Adipocyte (in vitro differentiated cells): Measurements from ENCODE around the gene CARD11.

Source experiments
- DNase-seq: peaks from one replicate; pipeline ENCODE4 v3.0.0-alpha.2; 2015; ENCODE audit warnings: low read depth
- H3K27me3 ChIP-seq: replicated peaks from 2 replicates; pipeline ENCODE4 v1.7.0; 2013; ENCODE audit warnings: mild to moderate bottlenecking, low read length, moderate library complexity; ENCODE audit not compliant: control insufficient read depth, insufficient read depth
- H3K36me3 ChIP-seq: 2 replicates; pipeline ENCODE4 v1.7.0; 2013; ENCODE audit warnings: low read length, mild to moderate bottlenecking, moderate library complexity; ENCODE audit not compliant: control insufficient read depth, insufficient read depth, severe bottlenecking
- H3K4me1 ChIP-seq: 2 replicates; pipeline ENCODE4 v1.7.0; 2013; ENCODE audit warnings: mild to moderate bottlenecking, low read length, moderate library complexity; ENCODE audit not compliant: control insufficient read depth, insufficient read depth
- H3K4me3 ChIP-seq: 2 replicates; pipeline ENCODE4 v1.7.0; 2013; ENCODE audit warnings: mild to moderate bottlenecking, low read length, moderate library complexity
- H3K9ac ChIP-seq: 2 replicates; pipeline ENCODE4 v1.7.0; 2013; ENCODE audit warnings: mild to moderate bottlenecking, low read length, moderate library complexity
- H3K9me3 ChIP-seq: 2 replicates; pipeline ENCODE4 v1.7.0; 2013; ENCODE audit warnings: mild to moderate bottlenecking, low read length, moderate library complexity; ENCODE audit not compliant: control insufficient read depth

CARD11 gene

GRCh38 chr7:2969398-2970306 lies 74.0 kb downstream of the CARD11 start:
- Histone ChIP-seq H3K36me3 (no peaks in the 10 kb centered on the region), H3K9ac (no peak overlapping the region), H3K27me3 (no peaks in the 10 kb centered on the region), H3K9me3 (peaks cover 19% of the 10 kb centered on the region), H3K4me3 (no peak overlapping the region), H3K4me1 (no peaks in the 10 kb centered on the region)
- DNase-seq = no peak

- Histone ChIP-seq H3K36me3 (no peaks in the 10 kb centered on the region), H3K27me3 (no peaks in the 10 kb centered on the region), H3K9ac (no peak overlapping the region), H3K4me1 (no peaks in the 10 kb centered on the region), H3K4me3 (no peak overlapping the region), H3K9me3 (peaks cover 19% of the 10 kb centered on the region)
- DNase-seq = no peak
Measured at GRCh38 chr7:2968616-2969397, 74.9 kb downstream of the CARD11 start.

GRCh38 chr7:2968176-2968575 lies 75.5 kb downstream of the CARD11 start:
- H3K4me1 ChIP-seq = no peaks in the 10 kb centered on the region
- no peak for DNase-seq
- no peaks in the 10 kb centered on the region for H3K36me3 ChIP-seq
- no peak overlapping the region for H3K4me3 ChIP-seq
- H3K27me3 ChIP-seq = no peaks in the 10 kb centered on the region
- H3K9me3 ChIP-seq = peaks cover 19% of the 10 kb centered on the region
- no peak overlapping the region for H3K9ac ChIP-seq

GRCh38 chr7:2967705-2968104 lies 76.0 kb downstream of the CARD11 start:
- H3K9me3 ChIP-seq = peaks cover 19% of the 10 kb centered on the region
- H3K27me3 ChIP-seq = no peaks in the 10 kb centered on the region
- no peak overlapping the region for H3K4me3 ChIP-seq
- H3K36me3 ChIP-seq = no peaks in the 10 kb centered on the region
- DNase-seq = no peak
- H3K9ac ChIP-seq = no peak overlapping the region
- H3K4me1 ChIP-seq = no peaks in the 10 kb centered on the region

- no peak for DNase-seq
- H3K4me3 ChIP-seq = no peak overlapping the region
- no peak overlapping the region for H3K9ac ChIP-seq
- no peaks in the 10 kb centered on the region for H3K4me1 ChIP-seq
- H3K36me3 ChIP-seq = no peaks in the 10 kb centered on the region
- peaks cover 19% of the 10 kb centered on the region for H3K9me3 ChIP-seq
- no peaks in the 10 kb centered on the region for H3K27me3 ChIP-seq
Measured at GRCh38 chr7:2967253-2967652, 76.4 kb downstream of the CARD11 start.

GRCh38 chr7:2966466-2967078 lies 77.1 kb downstream of the CARD11 start:
- H3K4me1 ChIP-seq = no peaks in the 10 kb centered on the region
- no peaks in the 10 kb centered on the region for H3K27me3 ChIP-seq
- no peak for DNase-seq
- no peak overlapping the region for H3K9ac ChIP-seq
- H3K4me3 ChIP-seq = no peak overlapping the region
- no peaks in the 10 kb centered on the region for H3K36me3 ChIP-seq
- H3K9me3 ChIP-seq = peaks cover 19% of the 10 kb centered on the region

GRCh38 chr7:2965745-2966270 lies 77.9 kb downstream of the CARD11 start:
- no peak overlapping the region for H3K4me3 ChIP-seq
- no peak overlapping the region for H3K9ac ChIP-seq
- H3K36me3 ChIP-seq = no peaks in the 10 kb centered on the region
- H3K9me3 ChIP-seq = peaks cover 19% of the 10 kb centered on the region
- H3K27me3 ChIP-seq = no peaks in the 10 kb centered on the region
- H3K4me1 ChIP-seq = no peaks in the 10 kb centered on the region
- DNase-seq = no peak

GRCh38 chr7:2965301-2965700 lies 78.4 kb downstream of the CARD11 start:
- Histone ChIP-seq H3K4me3 (no peak overlapping the region), H3K9ac (no peak overlapping the region), H3K9me3 (peaks cover 19% of the 10 kb centered on the region), H3K4me1 (no peaks in the 10 kb centered on the region), H3K36me3 (no peaks in the 10 kb centered on the region), H3K27me3 (no peaks in the 10 kb centered on the region)
- no peak for DNase-seq

GRCh38 chr7:2964208-2964607 lies 79.5 kb downstream of the CARD11 start:
- H3K4me3 ChIP-seq = no peak overlapping the region
- H3K9ac ChIP-seq = no peak overlapping the region
- no peaks in the 10 kb centered on the region for H3K4me1 ChIP-seq
- H3K36me3 ChIP-seq = no peaks in the 10 kb centered on the region
- no peaks in the 10 kb centered on the region for H3K27me3 ChIP-seq
- peaks cover 19% of the 10 kb centered on the region for H3K9me3 ChIP-seq
- no peak for DNase-seq

- Histone ChIP-seq H3K27me3 (no peaks in the 10 kb centered on the region), H3K4me3 (no peak overlapping the region), H3K4me1 (no peaks in the 10 kb centered on the region), H3K36me3 (no peaks in the 10 kb centered on the region), H3K9ac (no peak overlapping the region), H3K9me3 (peaks cover 19% of the 10 kb centered on the region)
- DNase-seq = no peak
Measured at GRCh38 chr7:2962865-2963264, 80.8 kb downstream of the CARD11 start.
